HEK293 (cell line): Measurements from ENCODE around the gene TMEM151B.
A peak's percentile ranks its signal among the peaks of the same experiment; 100 is the strongest.
"Not testable (repeated sequence)": the region's sequence is repeated elsewhere in the genome, so short reads cannot be mapped to it uniquely, and the experiment has no call there.

ENCODE experiments used
- CTCF ChIA-PET: fragments of 350-600 bp; formaldehyde crosslinking; extraction: SDS; loops from one replicate; lab custom pipeline; 2021; ENCODE audit warnings: antibody characterized with exemption; lab: Yijun Ruan, JAX
- POLR2A ChIA-PET: fragments of 300-600 bp; formaldehyde crosslinking; extraction: SDS; loops from one replicate; lab custom pipeline; 2020; ENCODE audit warnings: antibody characterized with exemption, inconsistent platforms; lab: Yijun Ruan, JAX
- H3K27ac ChIP-seq: fragments of 200-500 bp; sonication (Bioruptor generic); 2 replicates; pipeline ENCODE4 v1.5.1; 2014; ENCODE audit warnings: low read depth, low read length, control low read depth, inconsistent platforms; ENCODE audit errors: extremely low read depth
- H3K36me3 ChIP-seq, 2 experiments: fragments of 200-500 bp in 1 of 2; sonication (Bioruptor generic) in 1 of 2; 1 replicate in 1 of 2; 2 replicates in 1 of 2; pipeline ENCODE4 v1.5.1; 2014 to 2017; ENCODE audit warnings: inconsistent platforms in 2 of 2, low read length in 2 of 2; ENCODE audit not compliant: control insufficient read depth in 2 of 2, insufficient read depth in 1 of 2
- H3K4me1 ChIP-seq: fragments of 200-500 bp; sonication (Bioruptor generic); 2 replicates; pipeline ENCODE4 v1.5.1; 2014; ENCODE audit warnings: mild to moderate bottlenecking, low read length, inconsistent platforms; ENCODE audit not compliant: control insufficient read depth, insufficient read depth
- H3K4me3 ChIP-seq: 2 replicates; pipeline ENCODE4 v1.5.1; 2011; ENCODE audit warnings: low read depth, mild to moderate bottlenecking, control low read depth, low read length, moderate library complexity
- H3K9me3 ChIP-seq: fragments of 200-500 bp; sonication (Bioruptor generic); 2 replicates; pipeline ENCODE4 v1.5.1; 2014; ENCODE audit warnings: low read depth, low read length, inconsistent platforms; ENCODE audit not compliant: control insufficient read depth, insufficient read depth
- BCL6B ChIP-seq: fragments of 450-650 bp; formaldehyde crosslinking; IDR thresholded peaks from 2 replicates; pipeline ENCODE4 v1.5.1; 2017; ENCODE audit warnings: missing biosample characterization, missing genetic modification characterization
- HOXD13 ChIP-seq: sonication (generic); formaldehyde crosslinking; IDR thresholded peaks from 2 replicates; pipeline ENCODE4 v1.8.0; 2022; ENCODE audit warnings: missing genetic modification reagents, borderline replicate concordance
- PATZ1 ChIP-seq: fragments of 450-650 bp; formaldehyde crosslinking; IDR thresholded peaks from 2 replicates; pipeline ENCODE4 v1.5.1; 2016; ENCODE audit warnings: missing biosample characterization, missing genetic modification characterization
- SP7 ChIP-seq: fragments of 450-650 bp; formaldehyde crosslinking; IDR thresholded peaks from 2 replicates; pipeline ENCODE4 v1.5.1; 2016; ENCODE audit warnings: missing biosample characterization, missing genetic modification characterization
- ZBTB20 ChIP-seq: fragments of 450-650 bp; formaldehyde crosslinking; IDR thresholded peaks from 2 replicates; pipeline ENCODE4 v1.5.1; 2016; ENCODE audit warnings: missing biosample characterization, missing genetic modification characterization
- ZFP69B ChIP-seq: fragments of 450-650 bp; formaldehyde crosslinking; IDR thresholded peaks from 2 replicates; pipeline ENCODE4 v1.5.1; 2016; ENCODE audit warnings: missing biosample characterization, missing genetic modification characterization
- ZNF146 ChIP-seq: fragments of 450-650 bp; formaldehyde crosslinking; IDR thresholded peaks from 2 replicates; pipeline ENCODE4 v1.5.1; 2016; ENCODE audit warnings: missing biosample characterization, missing genetic modification characterization
- ZNF280D ChIP-seq: fragments of 450-650 bp; formaldehyde crosslinking; IDR thresholded peaks from 2 replicates; pipeline ENCODE4 v1.5.1; 2016; ENCODE audit warnings: missing biosample characterization, missing genetic modification characterization
- ZNF311 ChIP-seq: fragments of 450-650 bp; formaldehyde crosslinking; IDR thresholded peaks from 2 replicates; pipeline ENCODE4 v1.5.1; 2017; ENCODE audit warnings: missing biosample characterization, missing genetic modification characterization, borderline replicate concordance
- ZNF341 ChIP-seq: fragments of 450-650 bp; formaldehyde crosslinking; IDR thresholded peaks from 2 replicates; pipeline ENCODE4; 2016; ENCODE audit warnings: low read depth, missing biosample characterization, missing genetic modification characterization

Gene TMEM151B

DNA sequence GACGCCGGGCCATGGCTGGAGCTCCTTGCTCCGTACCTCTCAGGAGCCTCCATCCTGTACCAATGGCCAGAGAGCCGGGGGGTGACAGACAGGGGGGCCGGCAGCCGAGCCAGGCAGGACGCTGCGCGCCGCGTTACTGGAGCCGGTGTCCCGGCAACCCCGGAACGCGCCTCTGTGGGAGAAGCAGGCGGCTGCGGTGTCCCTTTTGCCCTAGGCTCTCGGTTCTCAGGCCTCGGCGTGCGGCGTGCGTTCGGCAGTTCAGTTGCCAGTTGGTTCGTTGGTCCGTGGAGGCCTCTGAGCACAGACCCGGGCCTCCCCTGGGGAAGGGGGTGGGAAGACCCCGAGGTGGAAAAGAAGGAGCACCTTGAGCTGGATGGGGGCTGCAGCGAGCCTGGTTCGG lies 72.2 kb downstream of the TMEM151B start, which contains the start of gene SPATS1:
Gene SPATS1 (plus strand): TSS at position 162 of the 400 bp plus-strand sequence. CDS start 446 bp downstream, outside the sequence.
- H3K27ac ChIP-seq, result no peak within 1 kb of the TSS
- TF ChIP-seq ZNF311 (no peak), HOXD13 (no peak), BCL6B (tag by site-specific recombination) (no peak), ZNF341 (tag by site-specific recombination) (no peak), ZFP69B (tag by site-specific recombination) (no peak), PATZ1 (tag by site-specific recombination) (no peak)
- TF ChIP-seq, all 188 proteins: peak for 0
- Histone ChIP-seq H3K36me3 (no peaks in the 10 kb centered on the region), H3K4me1 (no peaks in the 10 kb centered on the region; the same call in 1 of the 2 replicates), H3K9me3 (no peaks in the 10 kb centered on the region), H3K4me3 (no peak within 1 kb of the TSS)
- ChIA-PET CTCF (interaction anchor here (0.6 to 5.3 kb wide), 5 partner anchors 24 to 170 kb away, joined by 3 to 56 read pairs (median 6); partner anchors contain the start of gene NFKBIE), POLR2A (interaction anchor here (0.7 kb wide), 1 partner anchor 24 kb away, joined by 3 read pairs; no protein-coding TSS in a partner anchor)

DNA sequence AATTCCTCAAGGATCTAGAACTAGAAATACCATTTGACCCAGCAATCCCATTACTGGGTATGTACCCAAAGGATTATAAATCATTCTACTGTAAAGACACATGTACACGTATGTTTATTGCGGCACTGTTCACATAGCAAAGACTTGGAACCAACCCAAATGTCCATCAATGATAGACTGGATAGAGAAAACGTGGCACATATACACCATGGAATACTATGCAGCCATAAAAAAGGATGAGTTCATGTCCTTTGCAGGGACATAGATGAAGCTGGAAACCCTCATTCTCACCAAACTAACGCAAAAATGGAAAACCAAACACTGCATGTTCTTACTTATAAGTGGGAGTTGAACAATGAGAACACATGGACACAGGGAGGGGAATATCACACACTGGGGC lies 76.6 kb downstream of the TMEM151B start:
- POLR2A ChIA-PET, H3K4me1 ChIP-seq, H3K27ac ChIP-seq, H3K36me3 ChIP-seq, H3K4me3 ChIP-seq, H3K9me3 ChIP-seq: not testable (repeated sequence)
- TF ChIP-seq ZNF280D (0 out of 2 replicates have a peak, but pooled peaks have one; percentile 66), ZNF146 (tag by site-specific recombination) (peak; percentile 99)
- CTCF ChIA-PET, result interaction anchor here (3.8 kb wide), 1 partner anchor 8 kb away, joined by 20 read pairs; no protein-coding TSS in a partner anchor

DNA sequence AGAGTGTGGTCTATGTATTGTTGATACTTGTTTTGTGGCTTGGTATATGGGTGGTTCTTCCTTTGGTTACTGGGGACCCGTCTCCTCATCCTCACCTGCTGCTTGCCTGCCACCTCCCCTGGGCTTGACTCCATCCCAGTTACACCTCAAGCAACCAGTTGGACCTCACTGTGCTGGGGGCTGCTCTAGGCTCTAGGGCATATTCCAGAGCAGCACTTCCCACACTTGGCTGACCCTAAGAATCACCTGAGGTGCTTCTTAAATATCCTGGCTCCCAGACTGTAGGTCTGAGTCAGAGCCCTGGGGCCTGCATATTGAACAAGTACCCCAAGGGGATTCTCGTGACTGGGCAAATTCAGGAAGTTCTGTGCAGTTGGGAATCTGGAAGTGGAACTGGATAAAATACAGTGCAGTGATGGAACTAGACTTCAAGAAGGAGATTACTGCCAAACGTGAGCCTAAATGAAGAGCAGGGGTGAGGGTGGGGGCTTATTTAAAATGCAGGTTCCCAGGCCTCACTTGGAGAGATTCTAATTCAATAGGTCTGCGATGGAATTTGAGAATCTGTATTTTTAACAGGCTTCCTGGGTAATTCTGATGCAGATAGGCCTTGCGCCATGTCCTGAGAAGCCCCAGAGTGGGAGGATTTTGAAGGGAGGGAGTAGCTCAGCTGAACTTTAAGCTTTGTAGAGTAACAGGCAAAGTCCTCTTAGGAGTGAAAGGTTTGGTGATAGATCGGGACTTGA lies 79.8 kb downstream of the TMEM151B start:
- H3K9me3 ChIP-seq, result no peaks in the 10 kb centered on the region
- no peak overlapping the region for H3K4me3 ChIP-seq
- H3K27ac ChIP-seq, result no peak overlapping the region
- ChIA-PET CTCF (interaction anchor here (0.6 to 1.8 kb wide), 2 partner anchors 11 to 82 kb away, joined by 4 to 9 read pairs; no protein-coding TSS in a partner anchor), POLR2A (interaction anchor here (0.7 kb wide), 1 partner anchor 914 kb away, joined by 4 read pairs; no protein-coding TSS in a partner anchor)
- TF ChIP-seq SP7 (no peak), ZBTB20 (tag by site-specific recombination) (peak; percentile 43; the same call in 1 of the 2 replicates)
- H3K36me3 ChIP-seq, result no peaks in the 10 kb centered on the region
- peaks cover 3% of the 10 kb centered on the region; the same call in 1 of the 2 replicates for H3K4me1 ChIP-seq

DNA sequence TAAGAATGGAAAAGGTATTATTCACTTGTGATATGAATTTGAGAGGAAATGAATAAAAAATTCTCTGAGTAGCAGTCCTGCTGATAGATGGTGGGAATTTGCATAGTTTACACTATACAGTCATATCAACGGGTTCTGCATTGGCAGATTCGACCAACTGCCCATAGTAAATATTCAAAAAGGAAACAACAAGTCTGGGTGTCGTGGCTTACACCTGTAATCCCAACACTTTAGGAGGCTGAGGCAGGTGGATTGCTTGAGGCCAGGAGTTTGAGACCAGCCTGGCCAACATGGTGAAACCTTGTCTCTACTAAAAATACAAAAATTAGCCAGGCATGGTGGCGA lies 80.4 kb downstream of the TMEM151B start:
- ChIA-PET POLR2A (interaction anchor here (0.7 kb wide), 1 partner anchor 915 kb away, joined by 4 read pairs; no protein-coding TSS in a partner anchor), CTCF (interaction anchor here (0.6 kb wide), 1 partner anchor 11 kb away, joined by 4 read pairs; no protein-coding TSS in a partner anchor)
- not testable (repeated sequence) for H3K4me1 ChIP-seq, H3K36me3 ChIP-seq, H3K27ac ChIP-seq, H3K4me3 ChIP-seq, H3K9me3 ChIP-seq
